SK-N-MC (cell line): ENCODE measurements around the gene LRPAP1.

ENCODE experiments used
- DNase-seq: peaks from one replicate; pipeline ENCODE4 v3.0.0-alpha.2; 2011; ENCODE audit warnings: low read depth, low spot score
- H3K27ac ChIP-seq: fragments of 200-600 bp; sonication (generic); 2 replicates; pipeline ENCODE4 v1.5.1; 2016; ENCODE audit warnings: mixed run types
- H3K36me3 ChIP-seq: fragments of 200-600 bp; sonication (generic); 2 replicates; pipeline ENCODE4 v1.6.1; 2017; ENCODE audit warnings: antibody characterized with exemption, low read length, mixed read lengths; ENCODE audit not compliant: insufficient read depth
- H3K4me3 ChIP-seq: fragments of 200-600 bp; sonication (generic); 2 replicates; pipeline ENCODE4 v1.5.1; 2016
- H3K9ac ChIP-seq: fragments of 200-600 bp; sonication (generic); 2 replicates; pipeline ENCODE4 v1.8.0; 2017; ENCODE audit warnings: mixed run types, mixed read lengths; ENCODE audit not compliant: insufficient read length
- H3K9me3 ChIP-seq: fragments of 200-600 bp; sonication (generic); 2 replicates; pipeline ENCODE4 v1.6.1; 2017; ENCODE audit warnings: low read depth, mild to moderate bottlenecking, antibody characterized with exemption, low read length, moderate library complexity, mixed read lengths
- EZH2 ChIP-seq: fragments of 200-600 bp; sonication (generic); IDR thresholded peaks from one replicate; pipeline ENCODE4 v1.6.1; 2017; ENCODE audit warnings: antibody characterized with exemption
- FOXP2 ChIP-seq: optimal IDR thresholded peaks from 2 replicates; pipeline ENCODE3; 2011; ENCODE audit warnings: mild to moderate bottlenecking, moderate library complexity; ENCODE audit not compliant: insufficient read depth; ENCODE audit errors: extremely low read length, control extremely low read depth
- POLR2AphosphoS5 ChIP-seq: IDR thresholded peaks from 2 replicates; pipeline ENCODE4 v1.6.1; 2012; ENCODE audit warnings: mild to moderate bottlenecking, low read depth, low read length, borderline replicate concordance

Gene LRPAP1

GRCh38 chr4:3471886-3472285 lies 60.3 kb downstream of the LRPAP1 start:
- DNase-seq: no peak
- Histone ChIP-seq H3K9me3 (no peaks in the 10 kb centered on the region), H3K4me3 (no peak overlapping the region), H3K27ac (no peak overlapping the region), H3K36me3 (no peaks in the 10 kb centered on the region), H3K9ac (no peak overlapping the region)
- TF ChIP-seq FOXP2: no peak
- no peak for TF ChIP-seq EZH2
- no peak for TF ChIP-seq POLR2AphosphoS5

GRCh38 chr4:3471098-3471760 lies 61.0 kb downstream of the LRPAP1 start:
- Histone ChIP-seq H3K27ac (no peak overlapping the region), H3K9me3 (no peaks in the 10 kb centered on the region), H3K36me3 (no peaks in the 10 kb centered on the region), H3K9ac (no peak overlapping the region), H3K4me3 (no peak overlapping the region)
- TF ChIP-seq EZH2: no peak
- TF ChIP-seq POLR2AphosphoS5: no peak
- no peak for TF ChIP-seq FOXP2
- no peak for DNase-seq

GRCh38 chr4:3470244-3471097 lies 61.8 kb downstream of the LRPAP1 start:
- Histone ChIP-seq H3K4me3 (no peak overlapping the region), H3K9ac (no peak overlapping the region), H3K36me3 (no peaks in the 10 kb centered on the region), H3K27ac (no peak overlapping the region), H3K9me3 (no peaks in the 10 kb centered on the region)
- TF ChIP-seq POLR2AphosphoS5 (no peak), EZH2 (no peak), FOXP2 (no peak)
- DNase-seq: no peak

- Histone ChIP-seq H3K9me3 (no peaks in the 10 kb centered on the region), H3K9ac (no peak overlapping the region), H3K27ac (no peak overlapping the region), H3K36me3 (no peaks in the 10 kb centered on the region), H3K4me3 (no peak overlapping the region)
- TF ChIP-seq POLR2AphosphoS5 (no peak), FOXP2 (no peak)
- no peak for DNase-seq
These were observed 62.6 kb downstream of the LRPAP1 start for GRCh38 chr4:3469386-3470243.

- H3K27ac ChIP-seq: no peak overlapping the region
- no peak overlapping the region for H3K4me3 ChIP-seq
- DNase-seq: no peak
- H3K36me3 ChIP-seq: no peaks in the 10 kb centered on the region
- TF ChIP-seq EZH2 (no peak), FOXP2 (no peak), POLR2AphosphoS5 (no peak)
- H3K9me3 ChIP-seq: no peaks in the 10 kb centered on the region
- H3K9ac ChIP-seq: no peak overlapping the region
These were observed 63.4 kb downstream of the LRPAP1 start for GRCh38 chr4:3468804-3469203.

- no peaks in the 10 kb centered on the region for H3K9me3 ChIP-seq
- H3K4me3 ChIP-seq: no peak overlapping the region
- TF ChIP-seq FOXP2: no peak
- TF ChIP-seq EZH2: no peak
- TF ChIP-seq POLR2AphosphoS5: no peak
- no peak overlapping the region for H3K9ac ChIP-seq
- H3K27ac ChIP-seq: no peak overlapping the region
- no peak for DNase-seq
- H3K36me3 ChIP-seq: no peaks in the 10 kb centered on the region
These were observed 64.1 kb downstream of the LRPAP1 start for GRCh38 chr4:3468154-3468553.

- H3K36me3 ChIP-seq: no peaks in the 10 kb centered on the region
- H3K9me3 ChIP-seq: no peaks in the 10 kb centered on the region
- TF ChIP-seq EZH2: no peak
- TF ChIP-seq FOXP2: no peak
- no peak for TF ChIP-seq POLR2AphosphoS5
- no peak overlapping the region for H3K27ac ChIP-seq
- no peak overlapping the region for H3K4me3 ChIP-seq
- H3K9ac ChIP-seq: no peak overlapping the region
- DNase-seq: no peak
These were observed 64.6 kb downstream of the LRPAP1 start for GRCh38 chr4:3467601-3468031.

GRCh38 chr4:3466691-3467600 lies 65.3 kb downstream of the LRPAP1 start:
- no peak for TF ChIP-seq EZH2
- TF ChIP-seq POLR2AphosphoS5: no peak
- no peak for TF ChIP-seq FOXP2
- no peaks in the 10 kb centered on the region for H3K36me3 ChIP-seq
- H3K27ac ChIP-seq: no peak overlapping the region
- no peaks in the 10 kb centered on the region for H3K9me3 ChIP-seq
- no peak overlapping the region for H3K4me3 ChIP-seq
- H3K9ac ChIP-seq: no peak overlapping the region
- no peak for DNase-seq
